ENCODE measurements around the gene BSND.

DNA sequence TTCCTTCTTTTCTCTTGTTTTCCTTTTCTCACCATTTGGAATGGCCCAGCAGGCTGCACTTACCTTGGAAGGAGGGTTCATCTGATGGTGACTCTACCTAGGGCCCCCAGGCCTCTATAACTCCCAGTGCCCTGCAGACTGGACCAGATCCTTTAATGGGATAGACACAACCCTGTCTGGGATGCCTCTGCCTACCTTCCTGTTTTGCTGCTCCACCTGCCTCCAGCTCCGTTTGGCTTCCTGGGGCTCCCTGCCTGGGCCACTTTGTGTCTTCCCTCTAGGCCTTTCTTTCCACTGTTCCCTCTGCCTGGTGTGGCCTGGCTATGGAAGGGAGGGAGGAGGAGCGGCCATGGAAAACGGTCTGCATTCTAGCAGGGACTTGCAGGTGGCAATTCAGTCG is 48.1 kb downstream of the BSND start:
- TF ChIP-seq, protein P1, sequence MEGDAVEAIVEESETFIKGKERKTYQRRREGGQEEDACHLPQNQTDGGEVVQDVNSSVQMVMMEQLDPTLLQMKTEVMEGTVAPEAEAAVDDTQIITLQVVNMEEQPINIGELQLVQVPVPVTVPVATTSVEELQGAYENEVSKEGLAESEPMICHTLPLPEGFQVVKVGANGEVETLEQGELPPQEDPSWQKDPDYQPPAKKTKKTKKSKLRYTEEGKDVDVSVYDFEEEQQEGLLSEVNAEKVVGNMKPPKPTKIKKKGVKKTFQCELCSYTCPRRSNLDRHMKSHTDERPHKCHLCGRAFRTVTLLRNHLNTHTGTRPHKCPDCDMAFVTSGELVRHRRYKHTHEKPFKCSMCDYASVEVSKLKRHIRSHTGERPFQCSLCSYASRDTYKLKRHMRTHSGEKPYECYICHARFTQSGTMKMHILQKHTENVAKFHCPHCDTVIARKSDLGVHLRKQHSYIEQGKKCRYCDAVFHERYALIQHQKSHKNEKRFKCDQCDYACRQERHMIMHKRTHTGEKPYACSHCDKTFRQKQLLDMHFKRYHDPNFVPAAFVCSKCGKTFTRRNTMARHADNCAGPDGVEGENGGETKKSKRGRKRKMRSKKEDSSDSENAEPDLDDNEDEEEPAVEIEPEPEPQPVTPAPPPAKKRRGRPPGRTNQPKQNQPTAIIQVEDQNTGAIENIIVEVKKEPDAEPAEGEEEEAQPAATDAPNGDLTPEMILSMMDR (IDR thresholded peaks at IDR 0.05): no peak
- TF ChIP-seq POLR2A (IDR thresholded peaks at IDR 0.05): no peak
